SK-N-SH treated with all-trans-retinoic acid at 6 μM for 48 hours (cell line): Measurements from ENCODE around the gene MICB.
"Not testable (repeated sequence)": the region's sequence is repeated elsewhere in the genome, so short reads cannot be mapped to it uniquely, and the experiment has no call there.

Experiments used
- ATAC-seq: fragments of 200-7000 bp; cut with Tn5 transposase; 3 replicates; pipeline ENCODE4 v1.9.1; 2020; ENCODE audit warnings: mild to moderate bottlenecking, moderate library complexity
- CREB5 ChIP-seq: fragments of 250-450 bp; sonication (Bioruptor Pico); IDR thresholded peaks from 2 replicates; pipeline ENCODE4 v1.5.1; 2020; ENCODE audit warnings: low read depth, mild to moderate bottlenecking, moderate library complexity
- CSDC2 ChIP-seq: fragments of 250-450 bp; sonication (Bioruptor Pico); IDR thresholded peaks from 2 replicates; pipeline ENCODE4 v1.5.0; 2020; ENCODE audit warnings: mild to moderate bottlenecking, moderate library complexity
- CSRNP3 ChIP-seq: fragments of 250-450 bp; sonication (Bioruptor Pico); IDR thresholded peaks from 2 replicates; pipeline ENCODE4 v1.5.1; 2021; ENCODE audit warnings: mild to moderate bottlenecking, moderate library complexity
- ESRRG ChIP-seq: fragments of 250-450 bp; sonication (Bioruptor Pico); IDR thresholded peaks from 2 replicates; pipeline ENCODE4 v1.6.1; 2021; ENCODE audit warnings: mild to moderate bottlenecking
- GLIS3 ChIP-seq: fragments of 250-450 bp; sonication (Bioruptor Pico); IDR thresholded peaks from 2 replicates; pipeline ENCODE4 v1.5.0; 2020; ENCODE audit warnings: mild to moderate bottlenecking, moderate library complexity
- ISL1 ChIP-seq: fragments of 250-450 bp; sonication (Bioruptor Pico); IDR thresholded peaks from 2 replicates; pipeline ENCODE4 v2.1.2; 2022; ENCODE audit warnings: mild to moderate bottlenecking, moderate library complexity
- PATZ1 ChIP-seq: fragments of 250-450 bp; sonication (Bioruptor Pico); IDR thresholded peaks from 2 replicates; pipeline ENCODE4 v1.8.0; 2020; ENCODE audit warnings: mild to moderate bottlenecking, moderate library complexity, borderline replicate concordance
- PPARA ChIP-seq: fragments of 250-450 bp; sonication (Bioruptor Pico); IDR thresholded peaks from 2 replicates; pipeline ENCODE4 v1.5.0; 2020; ENCODE audit warnings: mild to moderate bottlenecking, borderline replicate concordance
- RARB ChIP-seq: fragments of 250-450 bp; sonication (Bioruptor Pico); IDR thresholded peaks from 2 replicates; pipeline ENCODE4 v1.8.0; 2021; ENCODE audit warnings: mild to moderate bottlenecking, moderate library complexity
- TCF4 ChIP-seq: fragments of 250-450 bp; sonication (Bioruptor Pico); IDR thresholded peaks from 2 replicates; pipeline ENCODE4 v1.8.0; 2021; ENCODE audit warnings: mild to moderate bottlenecking, moderate library complexity, borderline replicate concordance
- TOX ChIP-seq: fragments of 250-450 bp; sonication (Bioruptor Pico); IDR thresholded peaks from 2 replicates; pipeline ENCODE4 v1.8.0; 2021; ENCODE audit warnings: mild to moderate bottlenecking, moderate library complexity, borderline replicate concordance
- TSHZ2 ChIP-seq: fragments of 250-450 bp; sonication (Bioruptor Pico); IDR thresholded peaks from 2 replicates; pipeline ENCODE4 v1.5.0; 2020; ENCODE audit warnings: mild to moderate bottlenecking, moderate library complexity
- ZC3H10 ChIP-seq: fragments of 250-450 bp; sonication (Bioruptor Pico); IDR thresholded peaks from 2 replicates; pipeline ENCODE4 v1.5.1; 2021; ENCODE audit warnings: mild to moderate bottlenecking, moderate library complexity
- ZFP3 ChIP-seq: fragments of 250-450 bp; sonication (Bioruptor Pico); IDR thresholded peaks from 2 replicates; pipeline ENCODE4 v1.5.0; 2020; ENCODE audit warnings: mild to moderate bottlenecking, moderate library complexity
- ZNF565 ChIP-seq: fragments of 450-650 bp; formaldehyde crosslinking; conservative IDR thresholded peaks from 2 replicates; pipeline ENCODE4 v1.5.0; 2020; ENCODE audit warnings: low read depth, mild to moderate bottlenecking, moderate library complexity
- ZNF70 ChIP-seq: fragments of 450-650 bp; formaldehyde crosslinking; IDR thresholded peaks from 2 replicates; pipeline ENCODE4 v1.5.0; 2020; ENCODE audit warnings: mild to moderate bottlenecking, moderate library complexity
- ZNF8 ChIP-seq: fragments of 450-650 bp; formaldehyde crosslinking; IDR thresholded peaks from 2 replicates; pipeline ENCODE4 v1.5.0; 2020; ENCODE audit warnings: mild to moderate bottlenecking, moderate library complexity

MICB gene

GRCh38 chr6:31546958-31547726, 49.2 kb downstream of the MICB start, which contains the start of gene NFKBIL1 (continued):
- peak; percentile 93; the same call in 1 of the 2 replicates for TF ChIP-seq PATZ1 (CRISPR knock-in tag)
- no peak for TF ChIP-seq TCF4
- no peak for TF ChIP-seq CSDC2 (CRISPR knock-in tag)

- TF ChIP-seq CSRNP3: peak; percentile 25; the same call in 1 of the 2 replicates
- peak; percentile 82; the same call in 1 of the 2 replicates for TF ChIP-seq CSDC2 (CRISPR knock-in tag)
- TF ChIP-seq ISL1: no peak
- ATAC-seq: peak; percentile 6; the same call in 2 of the 3 replicates
These were observed 50.0 kb downstream of the MICB start for GRCh38 chr6:31547727-31548543.

GRCh38 chr6:31548544-31548873, 50.6 kb downstream of the MICB start:
- ATAC-seq: no peak
- TF ChIP-seq CSDC2 (CRISPR knock-in tag): no peak
- TF ChIP-seq PPARA (CRISPR knock-in tag): no peak
- no peak for TF ChIP-seq ZFP3 (CRISPR knock-in tag)

GRCh38 chr6:31551371-31551770, 53.4 kb downstream of the MICB start:
- ATAC-seq: not testable (repeated sequence)

GRCh38 chr6:31556307-31556706, 58.4 kb downstream of the MICB start:
- TF ChIP-seq ZNF565 (CRISPR knock-in tag) (no peak), PATZ1 (CRISPR knock-in tag) (no peak), TOX (CRISPR knock-in tag) (no peak), TCF4 (no peak), ZNF8 (CRISPR knock-in tag) (no peak), CREB5 (CRISPR knock-in tag) (no peak), ZC3H10 (CRISPR knock-in tag) (no peak), CSRNP3 (no peak), ZNF70 (CRISPR knock-in tag) (no peak), CSDC2 (CRISPR knock-in tag) (no peak), RARB (CRISPR knock-in tag) (no peak), TSHZ2 (CRISPR knock-in tag) (no peak), ESRRG (no peak), ISL1 (no peak), GLIS3 (no peak)
- TF ChIP-seq, all 23 proteins: peak for 0
- ATAC-seq: no peak
